ENCODE data around the gene BCAS3.

The BCAS3 gene

GRCh38 chr17:61159221-61159814 is 481.7 kb downstream of the BCAS3 start:
- FAIRE-seq (peak; percentile 50), DNase-seq (ENCODE audit: insufficient read length) (no peak)
- TF ChIP-seq TAF1 (IDR thresholded peaks at IDR 0.05; ENCODE audit: borderline replicate concordance, low read depth, low read length) (no peak), POLR2AphosphoS5 (IDR thresholded peaks at IDR 0.05; ENCODE audit: low read depth, low read length) (no peak)

GRCh38 chr17:61160204-61160603 is 482.6 kb downstream of the BCAS3 start:
- DNase-seq (ENCODE audit: insufficient read length): no peak
- no peak for FAIRE-seq
- TF ChIP-seq POLR2AphosphoS5 (IDR thresholded peaks at IDR 0.05; ENCODE audit: low read depth, low read length) (no peak), TAF1 (IDR thresholded peaks at IDR 0.05; ENCODE audit: borderline replicate concordance, low read depth, low read length) (no peak), POLR2A (IDR thresholded peaks at IDR 0.05; ENCODE audit: low read depth, low read length) (no peak)

- TF ChIP-seq POLR2A (IDR thresholded peaks at IDR 0.05; ENCODE audit: low read depth, low read length) (no peak), TAF1 (IDR thresholded peaks at IDR 0.05; ENCODE audit: borderline replicate concordance, low read depth, low read length) (no peak), POLR2AphosphoS5 (IDR thresholded peaks at IDR 0.05; ENCODE audit: low read depth, low read length) (no peak)
- FAIRE-seq: no peak
Measured at GRCh38 chr17:61160789-61161445, 483.3 kb downstream of the BCAS3 start.

GRCh38 chr17:61161615-61162134 is 484.0 kb downstream of the BCAS3 start:
- TF ChIP-seq POLR2AphosphoS5 (IDR thresholded peaks at IDR 0.05; ENCODE audit: low read depth, low read length) (no peak), TAF1 (IDR thresholded peaks at IDR 0.05; ENCODE audit: borderline replicate concordance, low read depth, low read length) (no peak), POLR2A (IDR thresholded peaks at IDR 0.05; ENCODE audit: low read depth, low read length) (no peak)
- no peak for DNase-seq (ENCODE audit: insufficient read length)
- no peak for FAIRE-seq

More at GRCh38 chr17:61160789-61161445, 483.3 kb downstream of the BCAS3 start:
- no peak for DNase-seq (ENCODE audit: insufficient read length)

GRCh38 chr17:61164517-61164916 is 486.9 kb downstream of the BCAS3 start:
- TF ChIP-seq POLR2AphosphoS5 (IDR thresholded peaks at IDR 0.05; ENCODE audit: low read depth, low read length) (no peak), POLR2A (IDR thresholded peaks at IDR 0.05; ENCODE audit: low read depth, low read length) (no peak), TAF1 (IDR thresholded peaks at IDR 0.05; ENCODE audit: borderline replicate concordance, low read depth, low read length) (no peak)
- DNase-seq (ENCODE audit: insufficient read length): no peak
- no peak for FAIRE-seq

GRCh38 chr17:61167075-61167474 is 489.4 kb downstream of the BCAS3 start:
- FAIRE-seq (no peak), DNase-seq (ENCODE audit: insufficient read length) (no peak)
- TF ChIP-seq TAF1 (IDR thresholded peaks at IDR 0.05; ENCODE audit: borderline replicate concordance, low read depth, low read length): no peak
- no peak for TF ChIP-seq POLR2A (IDR thresholded peaks at IDR 0.05; ENCODE audit: low read depth, low read length)
- TF ChIP-seq POLR2AphosphoS5 (IDR thresholded peaks at IDR 0.05; ENCODE audit: low read depth, low read length): no peak

- TF ChIP-seq POLR2A (IDR thresholded peaks at IDR 0.05; ENCODE audit: low read depth, low read length) (no peak), TAF1 (IDR thresholded peaks at IDR 0.05; ENCODE audit: borderline replicate concordance, low read depth, low read length) (no peak), POLR2AphosphoS5 (IDR thresholded peaks at IDR 0.05; ENCODE audit: low read depth, low read length) (no peak)
Measured at GRCh38 chr17:61168506-61168905, 490.9 kb downstream of the BCAS3 start.

GRCh38 chr17:61174310-61174709 is 496.7 kb downstream of the BCAS3 start:
- TF ChIP-seq POLR2AphosphoS5 (IDR thresholded peaks at IDR 0.05; ENCODE audit: low read depth, low read length) (no peak), POLR2A (IDR thresholded peaks at IDR 0.05; ENCODE audit: low read depth, low read length) (no peak), TAF1 (IDR thresholded peaks at IDR 0.05; ENCODE audit: borderline replicate concordance, low read depth, low read length) (no peak)
- DNase-seq (ENCODE audit: insufficient read length) (no peak), FAIRE-seq (no peak)

More at GRCh38 chr17:61168506-61168905, 490.9 kb downstream of the BCAS3 start:
- FAIRE-seq: no peak
- DNase-seq (ENCODE audit: insufficient read length): no peak

GRCh38 chr17:61175298-61176142 is 497.9 kb downstream of the BCAS3 start:
- no peak for DNase-seq (ENCODE audit: insufficient read length)
- TF ChIP-seq POLR2A (IDR thresholded peaks at IDR 0.05; ENCODE audit: low read depth, low read length): no peak
- TF ChIP-seq POLR2AphosphoS5 (IDR thresholded peaks at IDR 0.05; ENCODE audit: low read depth, low read length): no peak
- no peak for TF ChIP-seq TAF1 (IDR thresholded peaks at IDR 0.05; ENCODE audit: borderline replicate concordance, low read depth, low read length)
- no peak for FAIRE-seq

GRCh38 chr17:61177351-61177750 is 499.7 kb downstream of the BCAS3 start:
- DNase-seq (ENCODE audit: insufficient read length): no peak
- TF ChIP-seq POLR2AphosphoS5 (IDR thresholded peaks at IDR 0.05; ENCODE audit: low read depth, low read length) (no peak), POLR2A (IDR thresholded peaks at IDR 0.05; ENCODE audit: low read depth, low read length) (no peak), TAF1 (IDR thresholded peaks at IDR 0.05; ENCODE audit: borderline replicate concordance, low read depth, low read length) (no peak)
- FAIRE-seq: no peak

GRCh38 chr17:61178284-61178683 is 500.6 kb downstream of the BCAS3 start:
- DNase-seq (ENCODE audit: insufficient read length): no peak
- FAIRE-seq: no peak
- TF ChIP-seq TAF1 (IDR thresholded peaks at IDR 0.05; ENCODE audit: borderline replicate concordance, low read depth, low read length): no peak
- no peak for TF ChIP-seq POLR2AphosphoS5 (IDR thresholded peaks at IDR 0.05; ENCODE audit: low read depth, low read length)
- no peak for TF ChIP-seq POLR2A (IDR thresholded peaks at IDR 0.05; ENCODE audit: low read depth, low read length)
